Measurements from ENCODE around the gene OR2T34.
"Not testable (repeated sequence)": the region's sequence is repeated elsewhere in the genome, so short reads cannot be mapped to it uniquely, and the experiment has no call there.

OR2T34 gene

GRCh38 chr1:248585266-248585665 lies 10.7 kb upstream of the OR2T34 start:
- no peak for FAIRE-seq
- no peak for TF ChIP-seq POLR2A (IDR thresholded peaks at IDR 0.05; ENCODE audit: low read depth, low read length)
- no peak for DNase-seq (ENCODE audit: insufficient read length, low spot score)

DNA sequence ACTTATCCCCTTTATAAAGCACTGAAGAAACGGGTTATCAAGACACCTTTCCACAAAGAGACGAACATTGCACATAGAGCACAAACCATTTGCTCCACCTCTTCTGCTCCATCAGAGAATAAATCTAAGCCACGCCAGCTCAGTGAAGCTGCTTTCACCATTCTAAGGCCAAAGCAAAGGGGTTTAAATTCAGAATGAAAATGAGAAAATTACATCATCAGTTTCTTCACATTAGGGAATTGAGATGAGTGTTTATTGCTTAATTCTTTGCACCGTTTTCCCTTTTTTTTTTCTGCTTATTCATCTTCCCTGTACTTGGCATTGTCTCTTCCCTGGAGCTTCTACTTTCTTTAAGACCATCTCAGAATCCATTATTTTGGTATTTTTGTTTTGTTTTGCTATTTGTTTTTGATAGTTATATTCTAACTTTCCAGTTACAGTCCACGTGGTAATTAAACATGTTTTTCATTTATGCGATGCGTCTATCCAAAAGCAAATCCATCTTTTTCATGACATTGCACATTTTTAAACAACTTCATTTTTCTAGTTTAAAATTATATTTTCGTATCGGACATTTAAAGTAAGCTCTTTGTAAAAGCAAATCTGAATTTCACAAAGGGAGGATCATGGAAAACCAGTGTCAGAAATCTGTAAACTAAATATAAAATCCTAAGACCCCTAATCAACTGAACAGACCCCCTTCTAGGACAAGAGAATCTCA lies 1.9 kb upstream of the OR2T34 start:
- DNase-seq (ENCODE audit: insufficient read length, low spot score): no peak
- no peak for TF ChIP-seq POLR2A (IDR thresholded peaks at IDR 0.05; ENCODE audit: low read depth, low read length)
- FAIRE-seq: no peak

DNA sequence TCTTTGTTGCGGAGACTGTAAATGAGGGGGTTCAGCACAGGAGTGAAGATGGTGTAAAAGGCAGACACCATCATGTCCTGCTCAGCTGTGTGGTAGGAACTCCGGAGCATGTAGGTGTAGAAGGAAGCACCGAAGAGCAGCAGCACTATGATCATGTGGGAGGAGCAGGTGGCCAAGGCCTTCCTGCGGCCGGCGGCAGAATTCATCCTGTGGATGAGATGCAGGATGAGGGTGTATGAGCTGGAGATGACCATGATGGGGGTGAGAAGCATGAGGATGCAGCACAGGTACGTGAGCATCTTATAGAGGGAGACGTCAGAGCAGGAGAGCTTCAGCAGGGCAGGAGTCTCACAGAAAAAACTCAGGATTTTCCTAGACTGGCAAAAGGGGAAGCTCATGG lies 701 bp downstream of the OR2T34 start:
- not testable (repeated sequence) for DNase-seq (ENCODE audit: insufficient read length, low spot score); FAIRE-seq

DNA sequence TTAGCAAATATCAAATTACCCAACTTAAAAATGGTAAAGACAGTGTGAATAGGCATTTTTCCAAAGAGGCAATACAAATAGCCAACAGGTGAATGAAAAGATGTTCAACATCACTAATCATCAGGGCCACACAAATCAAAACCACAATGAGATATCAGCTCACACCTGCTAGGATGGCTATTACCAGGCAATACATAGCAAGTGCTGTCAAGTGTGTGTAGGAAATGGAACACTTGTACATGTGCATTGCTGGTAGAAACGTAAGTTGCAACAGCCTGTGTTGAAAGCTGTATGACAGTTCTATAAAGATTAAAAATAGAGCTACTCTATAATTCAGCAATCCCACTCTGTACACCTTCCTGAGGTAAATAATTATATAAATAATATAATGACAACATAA lies 2.5 kb downstream of the OR2T34 start:
- DNase-seq (ENCODE audit: insufficient read length, low spot score); FAIRE-seq: not testable (repeated sequence)

DNA sequence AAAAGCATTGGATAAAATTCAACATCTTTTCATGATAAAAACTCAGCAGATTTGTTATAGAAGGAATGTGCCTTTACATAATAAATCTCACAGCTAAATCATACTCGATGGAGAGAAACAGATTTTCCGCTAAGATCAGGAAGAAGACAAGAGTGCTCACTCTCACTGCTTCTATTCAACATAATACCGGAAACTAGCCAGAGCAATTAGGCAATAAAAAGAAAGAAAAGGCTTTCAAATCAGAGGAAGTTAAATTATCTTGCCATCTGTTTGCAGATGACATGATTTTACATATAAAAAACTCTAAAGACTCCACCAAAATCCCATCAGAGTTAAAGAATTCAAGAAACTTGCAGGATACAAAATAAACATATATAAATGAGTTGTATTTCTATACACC lies 3.7 kb downstream of the OR2T34 start:
- not testable (repeated sequence) for FAIRE-seq; DNase-seq (ENCODE audit: insufficient read length, low spot score)

DNA sequence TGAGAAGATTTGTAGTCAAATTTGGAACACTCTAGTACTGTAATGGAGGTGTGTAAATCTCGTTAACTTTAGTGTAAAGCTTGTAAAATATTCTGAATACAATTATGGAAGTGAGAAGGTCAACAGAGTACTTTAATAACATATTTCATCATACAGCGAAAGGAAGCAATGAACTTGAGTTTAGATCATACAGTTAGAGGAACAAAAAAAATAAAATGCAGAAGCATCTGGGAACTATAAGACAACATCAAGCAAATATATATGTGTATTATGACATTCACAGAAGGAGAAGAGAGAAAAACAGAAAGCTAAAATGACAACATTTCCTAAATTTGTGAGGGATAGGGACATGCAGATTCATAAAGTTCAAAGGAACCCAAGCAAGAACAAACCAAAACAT lies 5.5 kb downstream of the OR2T34 start:
- not testable (repeated sequence) for DNase-seq (ENCODE audit: insufficient read length, low spot score); FAIRE-seq

GRCh38 chr1:248565530-248566373 lies 8.8 kb downstream of the OR2T34 start:
- DNase-seq (ENCODE audit: insufficient read length, low spot score); FAIRE-seq: not testable (repeated sequence)

DNA sequence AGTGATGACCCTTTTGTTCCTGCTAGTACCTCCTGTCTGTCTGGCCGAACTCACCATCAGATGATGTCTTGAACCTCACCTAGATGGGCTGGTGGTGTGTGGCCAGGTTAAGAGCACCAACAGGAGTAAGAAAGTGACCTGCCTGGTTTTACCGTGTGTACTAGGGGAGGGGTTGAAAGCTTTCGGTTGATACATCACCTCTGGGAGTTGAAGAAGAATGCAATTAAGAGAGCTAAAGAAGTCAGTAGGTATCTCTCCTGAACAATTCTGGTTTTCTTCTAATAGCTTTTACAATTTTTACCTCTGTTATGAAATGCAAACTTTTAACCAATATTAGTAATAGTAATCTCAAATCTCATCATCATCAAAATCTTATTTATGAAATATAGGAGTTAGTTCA lies 11.9 kb downstream of the OR2T34 start, which contains the start of gene OR2T29:
Gene OR2T29, minus strand, starts transcription at position 101 of the 400 bp plus-strand sequence. CDS start 3,281 bp downstream, outside the sequence.
- not testable (repeated sequence) for FAIRE-seq; DNase-seq (ENCODE audit: insufficient read length, low spot score)

DNA sequence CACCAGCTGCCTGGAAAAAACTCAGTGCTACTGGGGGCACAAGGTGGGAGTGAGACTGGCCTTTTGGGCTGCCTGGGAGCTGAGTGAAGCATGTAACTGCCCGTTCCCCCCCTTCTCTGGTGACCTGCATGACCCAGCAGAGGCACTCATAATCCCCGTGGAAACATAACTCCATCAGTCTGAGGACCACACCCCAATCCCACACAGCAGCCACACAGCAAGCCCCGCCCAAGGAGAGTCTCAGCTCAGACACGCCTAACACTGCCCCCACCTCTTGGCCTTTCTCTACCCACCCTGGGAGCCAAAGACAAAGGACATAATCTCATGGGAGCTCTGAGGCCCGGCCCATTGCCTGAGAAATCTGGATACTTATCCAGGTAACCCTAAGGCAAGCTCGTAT lies 23.5 kb downstream of the OR2T34 start:
- not testable (repeated sequence) for DNase-seq (ENCODE audit: insufficient read length, low spot score); FAIRE-seq

DNA sequence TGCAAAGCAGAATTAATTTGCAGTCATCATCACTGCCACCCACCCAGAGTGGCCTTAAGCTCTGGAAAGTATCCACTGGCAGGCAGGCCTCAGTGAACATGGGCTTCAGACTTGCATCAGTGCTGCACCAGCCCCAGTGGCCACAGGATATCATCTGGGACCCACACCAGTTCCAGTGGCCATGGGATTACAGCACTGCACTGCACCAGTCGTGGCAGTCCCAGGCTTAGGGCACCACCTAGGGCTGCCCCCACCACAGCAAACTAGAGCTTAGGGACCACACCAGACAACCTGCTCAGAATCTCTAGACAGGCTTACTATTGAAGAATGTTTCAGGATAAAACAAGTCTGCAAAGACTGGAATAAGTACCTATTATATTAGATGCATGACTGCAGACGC lies 27.2 kb downstream of the OR2T34 start:
- FAIRE-seq; DNase-seq (ENCODE audit: insufficient read length, low spot score): not testable (repeated sequence)

GRCh38 chr1:248537449-248537848 lies 37.1 kb downstream of the OR2T34 start:
- DNase-seq (ENCODE audit: insufficient read length, low spot score); FAIRE-seq: not testable (repeated sequence)
